Tibial nerve (tissue), 4 donors: Measurements from ENCODE around the gene SIK2. TPM values are rescaled to one million over a fixed set of nuclear protein-coding genes. Genes with fewer than 3 reads are reported as not detected.

Experiments used
- DNase-seq, 2 donors: peaks; one replicate each; pipeline ENCODE4 v3.0.0-alpha.2; 2019; ENCODE audit warnings: low spot score in 2 of 2
- H3K27ac ChIP-seq, 4 donors: fragments of 200-600 bp; sonication (generic) in 3 of 4; one replicate each; pipeline ENCODE4 v1.5.1; 2017 to 2019; ENCODE audit warnings: mild to moderate bottlenecking in 1 of 4
- H3K27me3 ChIP-seq, 2 donors: fragments of 200-600 bp; sonication (generic) in 1 of 2; one replicate each; pipeline versions ENCODE4 v1.5.1 to v1.6.0; 2017 to 2019
- H3K36me3 ChIP-seq, 3 donors: fragments of 200-600 bp; sonication (generic); one replicate each; pipeline ENCODE4 v1.5.1; 2018 to 2019
- H3K4me1 ChIP-seq, 4 donors: fragments of 200-600 bp; sonication (generic) in 3 of 4; one replicate each; pipeline ENCODE4 v1.5.1; 2017 to 2019
- H3K4me3 ChIP-seq, 4 donors: fragments of 200-600 bp; sonication (generic) in 3 of 4; one replicate each; pipeline ENCODE4 v1.5.1; 2017 to 2019; ENCODE audit warnings: mild to moderate bottlenecking in 1 of 4, moderate library complexity in 1 of 4
- H3K9me3 ChIP-seq, 4 donors: fragments of 200-600 bp; sonication (generic) in 3 of 4; one replicate each; pipeline ENCODE4 v1.5.1; 2017 to 2019
- CTCF ChIP-seq, 5 experiments: fragments of 200-600 bp in 3 of 5; fragments of 450-650 bp in 2 of 5; sonication (generic) in 3 of 5; IDR thresholded peaks; one replicate each; pipeline ENCODE4 v1.5.1; 2016 to 2019; ENCODE audit warnings: antibody characterized with exemption in 5 of 5, mild to moderate bottlenecking in 3 of 5, moderate library complexity in 2 of 5
- EP300 ChIP-seq, 2 donors: sonication (generic); formaldehyde crosslinking; IDR thresholded peaks; one replicate each; pipeline ENCODE4 v1.6.1; 2017; ENCODE audit warnings: antibody characterized with exemption in 2 of 2, mild to moderate bottlenecking in 1 of 2
- POLR2A ChIP-seq, 2 donors: fragments of 450-650 bp; IDR thresholded peaks; one replicate each; pipeline ENCODE4 v1.6.1; 2017; ENCODE audit warnings: antibody characterized with exemption in 2 of 2, mild to moderate bottlenecking in 2 of 2, moderate library complexity in 2 of 2
- WGBS, 2 donors: methylation state at CpG; one replicate each; pipeline ENCODE4 v1.1.5; 2018; 5-methylcytosine and 5-hydroxymethylcytosine counted together
- total RNA-seq, 4 donors: library from RNA; depleted of rRNA; stranded (reverse); fragments of >200 nt; gene quantifications; one replicate each; pipeline ENCODE4 v1.1.0, GENCODE V29; 2016

The SIK2 gene
- total RNA-seq, 4 donors from 2014 or later = 19.7 to 27.6 (median 24.1) TPM

GRCh38 chr11:111723595-111723994 is 121.3 kb downstream of the SIK2 start:
- no peak overlapping the region for H3K4me3 ChIP-seq
- DNase-seq = no peak
- H3K27ac ChIP-seq = no peak overlapping the region
- WGBS, 2 donors = 69 to 87% methylated on average over 15 of the region's 15 CpGs
- H3K4me1 ChIP-seq = peaks cover 0 to 11% (median 1%) of the 10 kb centered on the region in 4 donors
- no peaks in the 10 kb centered on the region for H3K9me3 ChIP-seq
- H3K27me3 ChIP-seq = no peaks in the 10 kb centered on the region
- TF ChIP-seq POLR2A (IDR thresholded peaks at IDR 0.05) (no peak), EP300 (IDR thresholded peaks at IDR 0.05) (no peak), CTCF (IDR thresholded peaks at IDR 0.05) (no peak)
- peaks cover 0 to 81% (median 37%) of the 10 kb centered on the region in 3 donors for H3K36me3 ChIP-seq

GRCh38 chr11:111724615-111725129 is 122.4 kb downstream of the SIK2 start:
- Histone ChIP-seq H3K9me3 (no peaks in the 10 kb centered on the region), H3K27me3 (no peaks in the 10 kb centered on the region), H3K36me3 (peaks cover 0 to 79% (median 34%) of the 10 kb centered on the region in 3 donors), H3K27ac (no peak overlapping the region), H3K4me1 (peaks cover 0 to 15% (median 4%) of the 10 kb centered on the region in 4 donors), H3K4me3 (no peak overlapping the region)
- 93 to 96% methylated on average over 11 of the region's 11 CpGs for WGBS, 2 donors
- no peak for DNase-seq
- TF ChIP-seq EP300 (IDR thresholded peaks at IDR 0.05) = no peak
- TF ChIP-seq CTCF (IDR thresholded peaks at IDR 0.05) = no peak
- TF ChIP-seq POLR2A (IDR thresholded peaks at IDR 0.05) = no peak

GRCh38 chr11:111725621-111726020 is 123.4 kb downstream of the SIK2 start:
- H3K27me3 ChIP-seq = no peaks in the 10 kb centered on the region
- H3K4me3 ChIP-seq = no peak overlapping the region
- no peak overlapping the region for H3K27ac ChIP-seq
- no peak for TF ChIP-seq POLR2A (IDR thresholded peaks at IDR 0.05)
- no peak for TF ChIP-seq EP300 (IDR thresholded peaks at IDR 0.05)
- no peaks in the 10 kb centered on the region for H3K9me3 ChIP-seq
- DNase-seq = no peak
- H3K4me1 ChIP-seq = peaks cover 0 to 25% (median 8%) of the 10 kb centered on the region in 4 donors
- peaks cover 0 to 70% (median 29%) of the 10 kb centered on the region in 3 donors for H3K36me3 ChIP-seq
- WGBS, 2 donors = 82 to 86% methylated on average over 8 to 10 of the region's 10 CpGs

- no peak for DNase-seq
- Histone ChIP-seq H3K4me1 (peaks cover 0 to 27% (median 15%) of the 10 kb centered on the region in 4 donors), H3K9me3 (no peaks in the 10 kb centered on the region), H3K27me3 (no peaks in the 10 kb centered on the region), H3K27ac (no peak overlapping the region), H3K4me3 (no peak overlapping the region), H3K36me3 (peaks cover 0 to 63% (median 28%) of the 10 kb centered on the region in 3 donors)
- WGBS, 2 donors = 94 to 96% methylated on average over 9 of the region's 9 CpGs
- TF ChIP-seq EP300 (IDR thresholded peaks at IDR 0.05) = no peak
- TF ChIP-seq POLR2A (IDR thresholded peaks at IDR 0.05) = no peak
- TF ChIP-seq CTCF (IDR thresholded peaks at IDR 0.05) = no peak
Observed at GRCh38 chr11:111726301-111726713, 124.1 kb downstream of the SIK2 start.

GRCh38 chr11:111727431-111727830 is 125.2 kb downstream of the SIK2 start:
- H3K27ac ChIP-seq = no peak overlapping the region
- no peaks in the 10 kb centered on the region for H3K27me3 ChIP-seq
- TF ChIP-seq POLR2A (IDR thresholded peaks at IDR 0.05) (no peak), CTCF (IDR thresholded peaks at IDR 0.05) (no peak), EP300 (IDR thresholded peaks at IDR 0.05) (no peak)
- WGBS, 2 donors = 77 to 84% methylated on average over 5 to 7 of the region's 7 CpGs
- H3K4me3 ChIP-seq = no peak overlapping the region
- DNase-seq = no peak
- peaks cover 0 to 52% (median 16%) of the 10 kb centered on the region in 3 donors for H3K36me3 ChIP-seq
- H3K9me3 ChIP-seq = no peaks in the 10 kb centered on the region
- H3K4me1 ChIP-seq = peaks cover 0 to 37% (median 22%) of the 10 kb centered on the region in 4 donors
